Measurements from ENCODE around the gene SCYGR2.

DNA sequence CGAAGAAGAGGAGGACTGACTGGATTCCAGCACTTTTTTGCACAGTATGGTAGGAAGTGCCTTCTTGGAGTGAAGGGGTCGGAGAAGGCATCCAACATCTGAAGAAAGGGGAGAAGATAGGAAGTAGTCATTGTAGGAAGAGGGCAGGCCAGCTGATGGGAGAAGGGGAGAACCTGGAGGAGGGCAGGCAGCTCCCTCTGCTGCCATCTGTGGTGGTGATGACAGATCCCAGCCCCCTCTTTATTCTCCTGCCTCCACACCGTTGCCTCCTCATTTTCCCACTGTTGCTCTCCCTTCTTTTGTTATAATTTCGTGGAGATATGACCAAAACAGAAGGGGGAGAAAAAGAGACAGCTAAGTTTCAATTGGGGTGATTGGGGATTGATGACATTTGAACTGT lies 2.9 kb upstream of the SCYGR2 start:
- TF ChIP-seq EZH2phosphoT487 (IDR thresholded peaks at IDR 0.05; ENCODE audit: borderline replicate concordance, low read depth, low read length) (no peak), CTCF (conservative IDR thresholded peaks at IDR 0.05; ENCODE audit: low read length) (no peak)

Data from OCI-LY7 (cell line).